Central memory CD4-positive, alpha-beta T cell (primary cell): ENCODE data around the gene GPHN.
"Not testable (repeated sequence)": the region's sequence is repeated elsewhere in the genome, so short reads cannot be mapped to it uniquely, and the experiment has no call there.

Experiments
- DNase-seq: peaks from one replicate; pipeline ENCODE4 v3.0.0; 2022

Gene GPHN

GRCh38 chr14:66815687-66816086 is 307.7 kb downstream of the GPHN start:
- DNase-seq: no peak

DNA sequence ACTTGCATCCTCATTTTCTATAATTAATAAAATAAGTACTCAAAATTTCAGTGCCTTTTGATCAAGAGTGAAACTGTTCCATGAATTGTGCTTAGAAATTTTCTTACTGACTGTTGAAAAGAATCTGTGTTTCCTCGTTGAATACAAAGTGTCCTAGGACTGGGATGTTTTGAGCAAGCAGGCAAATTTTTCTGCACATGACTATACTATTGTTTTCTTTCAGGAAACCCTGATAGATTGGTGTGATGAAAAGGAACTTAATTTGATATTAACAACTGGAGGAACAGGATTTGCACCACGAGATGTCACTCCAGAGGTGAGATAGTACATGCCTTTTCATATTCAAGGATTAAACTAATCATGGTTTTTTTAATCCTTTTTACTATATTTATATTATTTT is 316.3 kb downstream of the GPHN start:
- no peak for DNase-seq

- DNase-seq: no peak
These were observed 319.2 kb downstream of the GPHN start for GRCh38 chr14:66827182-66827581.

DNA sequence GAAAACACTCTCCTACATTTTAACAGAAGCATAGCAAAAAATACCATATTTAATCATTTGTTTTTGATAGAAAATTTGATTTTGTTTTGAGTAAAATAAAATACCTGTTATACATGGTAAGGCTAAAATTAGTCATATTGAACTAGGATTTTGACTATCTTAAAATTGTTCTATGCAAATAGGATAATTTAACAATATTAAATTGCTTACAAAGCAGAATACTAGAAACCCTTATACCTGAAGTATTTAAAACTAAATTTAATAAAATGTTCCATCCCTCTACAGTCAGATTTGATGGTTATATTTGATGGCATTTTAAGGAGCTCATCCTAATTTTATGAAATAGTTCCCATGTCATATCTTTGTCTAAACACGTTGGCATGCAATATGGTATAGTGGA is 323.2 kb downstream of the GPHN start:
- DNase-seq: no peak

DNA sequence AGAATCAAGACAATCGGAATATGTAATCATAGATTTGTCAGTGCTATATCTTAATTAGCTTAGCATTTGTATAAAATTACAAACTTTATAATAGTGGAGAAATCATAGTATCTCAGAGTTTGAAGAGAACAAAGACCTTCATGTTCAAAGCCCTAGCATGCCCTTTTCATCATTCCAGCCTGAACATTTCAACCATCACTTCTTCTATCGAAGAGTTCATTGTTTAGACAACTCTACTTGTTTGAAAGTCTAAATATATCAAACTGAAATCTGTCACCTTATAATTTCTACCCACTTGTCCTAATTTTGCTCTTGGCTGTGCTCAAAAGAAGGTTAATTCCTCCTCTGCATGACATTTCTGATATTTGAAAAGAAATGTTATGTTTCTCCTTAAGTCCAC is 325.9 kb downstream of the GPHN start:
- no peak for DNase-seq

- not testable (repeated sequence) for DNase-seq
These were observed 329.5 kb downstream of the GPHN start for GRCh38 chr14:66837436-66837835.

GRCh38 chr14:66842911-66843512 is 335.1 kb downstream of the GPHN start:
- DNase-seq: no peak

DNA sequence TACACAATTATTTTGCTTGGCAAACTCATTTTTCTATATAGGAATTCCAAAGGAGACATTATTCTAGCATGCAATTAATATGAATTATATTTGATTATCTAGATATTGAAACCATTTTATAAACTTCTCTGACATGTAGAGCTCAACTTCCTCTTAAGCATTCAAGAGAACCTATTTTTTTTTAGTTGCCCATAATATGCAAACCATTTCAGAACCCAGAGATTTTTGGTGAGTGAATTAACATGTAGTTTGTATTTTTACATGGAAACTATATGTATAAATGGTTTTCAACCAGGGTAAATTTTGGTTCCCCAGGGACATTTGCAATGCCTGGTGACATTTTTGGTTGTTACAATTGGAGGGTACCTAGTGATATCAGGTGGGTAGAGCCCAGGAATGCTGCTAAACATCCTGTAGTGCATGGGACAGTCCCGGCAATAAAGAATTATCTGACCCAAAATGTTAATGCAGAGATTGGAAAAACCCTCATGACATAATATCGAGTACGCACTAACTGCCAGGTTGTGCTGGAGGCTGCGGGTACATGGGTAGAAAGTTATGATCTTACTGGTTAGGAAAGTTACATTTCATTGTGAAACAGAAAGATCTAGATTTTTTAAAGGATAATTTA is 342.4 kb downstream of the GPHN start:
- no peak for DNase-seq

GRCh38 chr14:66853311-66853710 is 345.4 kb downstream of the GPHN start:
- no peak for DNase-seq

DNA sequence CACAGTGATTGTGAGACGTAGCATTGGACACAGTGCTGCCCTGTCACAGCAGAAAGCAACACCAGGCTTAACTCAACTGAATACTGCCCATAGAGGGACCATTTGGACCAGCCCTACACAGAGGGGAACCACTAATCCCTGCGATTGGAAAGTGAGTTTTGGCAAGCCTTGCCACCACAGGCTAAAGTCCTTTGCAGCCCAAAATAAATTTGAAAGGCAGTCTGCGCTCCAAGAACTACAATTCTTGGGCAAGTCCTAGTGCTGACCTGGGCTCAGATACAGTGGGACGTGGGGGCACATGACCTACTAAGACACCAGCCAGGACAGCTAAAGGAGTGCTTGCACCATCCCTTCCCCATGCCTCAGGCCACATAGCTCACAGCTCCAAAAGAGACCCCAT is 349.9 kb downstream of the GPHN start:
- no peak for DNase-seq

- DNase-seq: no peak
These were observed 351.2 kb downstream of the GPHN start for GRCh38 chr14:66859063-66859671.

DNA sequence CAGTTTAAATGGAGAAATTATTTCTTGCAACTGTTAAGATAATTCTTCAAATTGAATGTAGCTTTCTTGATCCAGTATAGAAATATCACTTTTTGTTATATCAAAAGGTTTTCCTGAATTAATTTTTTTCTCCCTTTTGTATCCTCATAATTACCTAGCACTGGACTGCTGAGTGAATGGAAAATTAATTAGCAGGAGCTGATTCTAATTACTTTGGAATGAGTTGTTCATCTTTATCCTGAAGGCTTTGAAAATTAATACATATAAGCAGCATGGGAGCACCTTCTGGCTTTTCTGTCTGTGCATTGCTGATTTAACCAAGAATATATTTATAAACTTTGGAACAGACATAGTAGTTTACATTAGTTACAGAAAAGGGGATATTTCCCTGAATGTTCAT is 373.6 kb downstream of the GPHN start:
- DNase-seq: no peak

GRCh38 chr14:66884149-66884548 is 376.2 kb downstream of the GPHN start:
- DNase-seq: no peak

- no peak for DNase-seq
These were observed 392.8 kb downstream of the GPHN start for GRCh38 chr14:66900719-66901118.

- no peak for DNase-seq
These were observed 402.4 kb downstream of the GPHN start for GRCh38 chr14:66910311-66910840.

- no peak for DNase-seq
These were observed 408.5 kb downstream of the GPHN start for GRCh38 chr14:66916421-66916820.

DNA sequence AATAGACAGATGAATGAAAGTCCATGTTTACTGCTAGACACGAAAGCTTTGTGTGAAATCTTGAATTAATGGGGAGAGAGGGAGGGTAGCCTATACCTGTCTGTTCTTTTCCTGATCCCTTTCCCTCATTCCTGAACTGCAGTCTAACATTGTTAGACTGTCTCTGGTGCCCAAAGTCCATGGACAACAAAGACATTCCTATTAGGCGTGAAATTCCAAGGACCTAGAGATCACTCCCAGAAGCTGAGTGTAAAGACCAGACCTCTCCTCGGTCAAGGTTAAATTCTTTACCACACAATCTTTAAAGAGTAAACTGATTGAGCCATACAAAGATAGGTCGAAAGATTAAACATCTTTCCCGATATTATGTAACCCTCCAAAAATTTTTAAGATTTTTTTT is 410.6 kb downstream of the GPHN start:
- no peak for DNase-seq

GRCh38 chr14:66920196-66920595 is 412.2 kb downstream of the GPHN start:
- no peak for DNase-seq

DNA sequence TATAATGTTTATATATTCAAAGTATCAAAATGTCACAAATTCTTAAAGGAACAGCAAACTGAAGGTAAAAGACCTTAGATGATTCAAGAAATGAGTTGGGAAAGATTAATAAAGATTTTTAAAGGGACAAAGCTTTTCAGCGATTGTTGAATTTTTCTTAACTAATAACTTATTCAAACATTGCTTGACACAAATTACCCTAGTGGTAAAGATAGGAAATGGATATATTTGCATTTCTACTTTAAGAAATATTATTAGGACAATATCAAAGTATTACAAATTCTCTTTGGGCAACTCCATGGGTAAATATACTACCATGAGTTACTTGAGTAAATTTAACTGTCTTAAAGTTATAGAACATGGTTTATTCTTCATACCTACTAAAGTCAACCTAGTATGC is 415.3 kb downstream of the GPHN start:
- no peak for DNase-seq

GRCh38 chr14:66939409-66939808 is 431.5 kb downstream of the GPHN start:
- no peak for DNase-seq

GRCh38 chr14:66944872-66945271 is 436.9 kb downstream of the GPHN start:
- DNase-seq: no peak

- DNase-seq: no peak
These were observed 447.2 kb downstream of the GPHN start for GRCh38 chr14:66955159-66955558.

GRCh38 chr14:66959437-66960050 is 451.6 kb downstream of the GPHN start:
- no peak for DNase-seq

DNA sequence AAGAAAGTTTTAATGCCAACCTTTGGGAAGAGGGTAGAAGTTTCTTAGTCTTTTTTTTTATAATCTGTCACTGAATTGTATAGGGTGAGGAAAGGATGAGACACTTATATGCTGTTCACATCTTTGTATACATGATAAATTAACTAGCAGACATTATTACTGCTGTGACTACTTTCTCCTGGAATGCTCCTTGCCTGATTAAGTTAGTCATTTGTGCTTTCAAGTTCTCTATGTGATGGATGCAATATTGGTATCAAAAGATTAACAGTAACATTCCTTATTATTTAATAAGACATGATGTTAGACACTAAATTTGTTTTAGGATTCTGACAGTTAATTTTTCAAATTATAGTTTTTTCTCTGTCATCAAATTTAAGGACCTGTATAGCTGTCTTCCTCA is 457.9 kb downstream of the GPHN start:
- no peak for DNase-seq
